ENCODE measurements around the gene EFCAB12.
A peak's percentile ranks its signal among the peaks of the same experiment; 100 is the strongest.

The EFCAB12 gene

DNA sequence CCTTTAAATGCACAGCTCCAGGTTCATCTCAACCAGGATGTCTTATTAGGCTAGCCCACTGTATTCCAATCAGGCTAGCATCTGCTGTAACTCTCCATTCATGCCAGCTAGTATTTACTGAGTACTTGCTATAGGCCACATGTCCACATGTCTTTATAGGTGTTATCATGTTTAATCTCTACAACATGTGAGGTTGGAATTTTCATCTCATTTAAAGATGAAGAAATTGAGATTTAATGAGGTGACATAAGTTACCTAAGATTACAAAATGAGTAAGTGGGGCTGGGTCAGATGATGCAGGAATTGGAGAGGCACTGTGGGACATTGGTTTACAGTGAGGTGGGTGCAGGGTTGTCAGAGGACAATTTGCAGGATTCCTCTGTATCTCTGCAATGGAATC lies 14.5 kb upstream of the EFCAB12 start:
- no peak for DNase-seq

DNA sequence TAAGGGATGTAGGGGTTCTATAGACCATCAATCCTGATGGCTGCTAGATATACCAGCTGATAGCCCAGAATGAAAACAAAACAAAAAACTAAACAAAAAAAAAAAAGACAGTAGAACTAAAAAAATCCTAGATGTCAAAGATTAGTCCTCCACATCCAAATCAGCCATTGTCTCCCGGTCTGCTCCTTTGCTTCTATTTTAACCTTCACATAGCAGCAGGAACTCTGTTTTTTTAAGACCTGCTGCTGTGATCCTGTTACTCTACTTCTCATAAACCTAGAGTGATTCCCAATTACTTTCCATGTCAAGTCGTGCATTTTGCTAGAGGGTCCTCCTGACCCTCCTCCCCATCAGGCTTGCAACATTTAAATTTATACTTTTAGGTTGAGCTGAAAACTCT lies 14.1 kb upstream of the EFCAB12 start:
- DNase-seq = no peak

DNA sequence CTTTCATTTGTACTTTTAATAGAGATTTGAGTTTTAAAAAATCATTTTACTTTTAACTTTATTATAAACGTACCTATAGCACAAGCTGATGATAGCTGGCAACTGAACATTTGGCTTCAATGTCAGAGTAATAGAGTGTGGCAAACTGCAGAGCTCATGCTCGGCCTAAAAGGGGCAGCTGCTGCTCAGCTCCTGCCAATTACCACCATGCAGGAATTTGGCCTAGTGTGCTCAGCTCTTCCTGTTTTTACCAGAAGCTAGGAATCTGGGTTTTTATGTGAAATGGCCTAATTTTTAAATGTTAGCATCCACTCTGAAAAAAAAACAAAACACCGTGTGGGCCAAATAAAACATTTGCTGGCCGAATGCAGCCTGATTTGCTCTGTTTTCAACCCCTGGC lies 13.3 kb upstream of the EFCAB12 start:
- no peak for DNase-seq

DNA sequence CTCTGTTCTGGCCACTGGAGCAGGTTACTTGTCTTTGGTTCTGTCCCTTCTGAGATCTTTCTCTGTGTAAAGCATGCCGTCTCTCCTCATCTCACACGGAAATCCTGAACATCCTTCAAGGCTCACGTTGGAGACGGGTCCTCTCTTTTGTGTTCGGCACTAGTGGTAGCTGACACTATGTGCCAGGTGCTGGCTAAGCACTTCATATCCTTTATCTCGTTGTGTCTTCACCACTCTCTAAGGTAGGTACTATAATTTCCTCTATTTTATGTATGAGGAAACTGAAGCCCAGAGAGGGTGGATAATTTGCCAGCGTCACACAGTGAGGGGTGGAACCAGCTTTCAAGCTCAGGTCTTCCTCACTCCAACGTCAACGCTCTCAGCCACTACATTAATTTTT lies 12.8 kb upstream of the EFCAB12 start:
- DNase-seq = no peak

DNA sequence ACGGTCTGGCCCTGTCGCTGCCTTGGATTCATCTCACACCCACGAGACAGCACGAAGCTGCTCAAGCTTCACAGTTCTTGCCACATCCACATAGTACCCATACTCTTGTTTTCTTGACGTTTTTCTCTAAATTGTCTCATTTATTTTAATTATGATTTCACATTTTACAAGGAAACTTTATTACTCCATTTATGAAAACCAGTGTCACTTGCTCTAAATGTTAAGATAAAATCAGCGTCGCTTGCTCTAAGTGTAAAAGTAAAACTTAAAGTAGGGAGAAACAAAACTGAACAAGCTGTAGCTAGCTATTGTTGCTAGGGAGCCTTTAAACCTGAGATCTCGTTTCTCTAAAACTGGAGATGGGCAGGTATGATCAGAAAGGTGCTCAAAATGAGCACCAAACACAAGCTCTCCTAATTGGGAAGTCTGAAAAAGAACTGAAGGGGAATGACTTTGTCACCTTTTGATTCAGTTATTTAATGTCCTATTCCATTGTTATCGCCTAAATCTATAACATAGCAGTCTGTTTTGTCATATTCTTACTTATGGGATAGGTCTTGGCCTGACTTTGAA lies 12.3 kb upstream of the EFCAB12 start:
- DNase-seq = no peak

DNA sequence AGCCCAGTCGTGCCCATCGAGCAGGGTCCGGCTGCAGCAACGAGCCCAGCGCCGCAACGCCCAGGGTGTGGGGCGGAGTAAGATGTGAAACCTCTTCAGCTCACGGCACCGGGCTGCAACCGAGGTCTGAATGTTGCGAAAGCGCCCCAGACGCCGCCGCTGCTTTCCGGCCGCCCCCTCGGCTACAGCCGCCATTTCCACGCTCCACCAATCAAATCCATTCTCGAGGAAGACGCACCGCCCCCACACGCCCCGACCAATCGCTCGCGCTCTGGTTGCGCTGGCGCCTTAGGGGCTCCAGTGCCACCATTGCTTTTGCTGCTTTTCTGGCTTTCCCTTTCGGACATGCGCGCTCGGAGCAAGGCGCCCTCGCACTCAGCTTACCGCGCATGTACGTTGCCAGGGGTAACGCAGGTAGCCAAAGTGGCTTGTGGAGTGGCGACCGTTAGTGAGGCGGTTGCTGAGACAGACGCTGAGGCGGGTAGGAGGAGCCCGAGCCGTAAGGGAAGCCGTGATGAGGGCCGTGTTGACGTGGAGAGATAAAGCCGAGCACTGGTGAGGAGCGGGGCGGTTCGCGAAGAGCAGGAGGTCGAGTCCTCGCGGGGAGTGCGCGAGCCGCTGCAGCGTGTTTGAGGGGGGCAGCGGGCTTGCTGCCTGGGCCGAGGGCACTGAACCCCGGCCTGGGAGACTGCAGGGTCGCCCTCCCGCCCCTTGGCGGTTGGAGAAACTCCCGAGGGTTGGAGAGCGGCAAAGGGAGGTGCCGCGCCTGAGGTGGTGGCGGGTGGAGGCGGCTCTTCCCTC lies 11.6 kb upstream of the EFCAB12 start, which contains the start of the genes IFT122 and MBD4:
IFT122 (plus strand) TSS at position 408 of the 801 bp plus-strand sequence; CDS start at position 515, 107 bp downstream.
MBD4 (minus strand) TSS at position 132 of the 801 bp plus-strand sequence; CDS start at position 17, 115 bp downstream.
- DNase-seq = peak; percentile 95

DNA sequence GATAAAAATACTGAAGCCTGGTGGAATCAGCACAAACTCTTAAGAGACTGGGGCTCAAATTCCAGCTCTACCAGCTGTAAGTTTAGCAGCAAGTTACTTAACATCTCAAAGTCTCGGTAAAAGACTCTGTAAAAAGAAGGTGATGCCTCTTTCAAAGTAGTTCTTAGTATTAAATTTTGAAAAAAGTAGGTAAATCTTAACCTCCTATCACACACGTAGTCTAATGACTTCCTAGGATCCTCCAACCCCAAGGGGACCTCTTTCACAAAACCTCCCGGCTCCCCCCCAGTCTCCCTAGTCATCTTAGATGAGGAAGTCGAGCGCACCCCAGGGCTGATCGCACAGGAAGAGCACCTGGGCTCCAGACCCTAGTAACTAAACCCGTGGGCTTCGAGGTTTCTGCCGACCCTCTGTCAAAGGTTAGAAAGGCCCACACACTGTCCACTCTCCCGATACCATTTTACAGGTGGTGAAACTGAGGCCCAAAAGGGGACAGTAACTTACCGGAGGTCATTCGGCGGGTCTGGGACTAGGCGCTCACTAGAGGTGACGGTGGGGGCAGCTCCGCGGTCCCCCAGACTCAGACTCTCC lies 10.9 kb upstream of the EFCAB12 start:
- DNase-seq = no peak

DNA sequence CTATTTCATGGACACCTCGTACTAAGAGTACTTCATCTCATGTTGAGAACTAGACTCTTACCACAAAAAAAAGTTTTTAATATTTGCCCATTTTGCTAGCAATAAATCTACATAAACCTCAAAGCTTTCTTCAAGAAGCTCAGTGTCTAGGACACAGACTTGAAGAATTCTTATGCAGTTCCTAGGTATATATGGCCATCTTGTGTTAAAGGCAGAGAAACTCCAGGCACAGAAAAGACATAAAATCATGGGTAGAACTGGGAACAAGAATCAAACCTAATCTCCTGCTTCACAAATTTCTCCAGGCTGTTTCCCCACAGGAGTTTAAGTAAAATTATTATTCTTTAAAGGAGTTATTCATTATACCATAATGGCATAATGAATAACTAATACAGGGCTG lies 6.9 kb upstream of the EFCAB12 start:
- no peak for DNase-seq

DNA sequence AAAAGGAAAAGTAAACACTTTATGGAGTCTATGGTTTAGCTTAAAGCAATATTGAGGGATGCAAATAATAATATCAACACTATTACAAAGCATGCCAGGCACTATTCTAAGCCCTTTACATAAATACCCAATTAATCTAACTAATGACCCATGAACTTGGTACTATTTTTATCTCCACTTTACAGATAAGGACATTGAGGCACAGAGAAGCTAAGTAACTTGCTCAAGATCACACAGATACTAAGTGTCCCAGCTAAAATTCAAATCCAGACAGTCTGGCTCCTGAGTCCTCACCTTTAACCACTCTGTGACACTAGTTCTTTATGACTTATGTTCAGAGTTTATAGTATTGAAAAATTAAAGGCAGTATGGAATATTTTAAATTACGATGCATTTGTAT lies 5.7 kb upstream of the EFCAB12 start:
- no peak for DNase-seq

DNA sequence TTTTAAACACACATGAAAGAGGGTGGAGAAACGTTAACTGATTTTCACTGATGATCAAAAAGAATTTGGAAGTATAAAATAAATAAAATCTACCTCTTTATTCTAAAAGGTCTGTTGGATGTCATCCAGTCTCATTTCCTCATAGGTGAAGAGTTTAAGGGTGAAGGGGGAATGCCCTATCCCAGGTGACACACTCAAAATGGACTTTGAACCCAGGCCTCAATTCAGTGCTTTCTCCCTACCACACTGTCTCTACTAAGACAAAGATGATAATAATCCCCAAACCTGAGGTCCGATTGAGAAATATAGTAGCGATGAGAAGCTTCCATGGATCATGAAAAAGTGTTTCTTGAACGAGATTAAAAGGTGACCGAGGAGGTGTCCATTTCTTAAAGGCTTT lies 5.1 kb upstream of the EFCAB12 start:
- DNase-seq = no peak

DNA sequence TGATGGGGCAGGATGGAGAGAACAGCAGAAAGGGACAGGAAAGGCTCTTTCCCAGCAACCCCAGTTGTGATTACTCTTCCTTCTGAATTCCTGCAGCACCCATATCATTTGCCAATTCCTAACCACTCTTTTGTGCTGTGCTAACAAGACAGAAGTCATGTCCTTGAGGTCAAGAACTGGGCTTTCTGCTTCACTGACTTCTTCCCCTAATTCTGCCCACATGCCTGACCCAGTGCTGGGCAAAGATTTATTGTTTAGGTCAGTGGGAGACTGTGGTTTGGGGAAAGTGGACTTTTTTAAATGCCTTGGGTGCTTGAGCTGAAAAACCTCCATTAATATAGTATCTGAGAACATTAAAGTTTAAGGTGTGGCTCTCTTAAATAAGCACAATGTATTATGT lies 4.2 kb upstream of the EFCAB12 start:
- no peak for DNase-seq

DNA sequence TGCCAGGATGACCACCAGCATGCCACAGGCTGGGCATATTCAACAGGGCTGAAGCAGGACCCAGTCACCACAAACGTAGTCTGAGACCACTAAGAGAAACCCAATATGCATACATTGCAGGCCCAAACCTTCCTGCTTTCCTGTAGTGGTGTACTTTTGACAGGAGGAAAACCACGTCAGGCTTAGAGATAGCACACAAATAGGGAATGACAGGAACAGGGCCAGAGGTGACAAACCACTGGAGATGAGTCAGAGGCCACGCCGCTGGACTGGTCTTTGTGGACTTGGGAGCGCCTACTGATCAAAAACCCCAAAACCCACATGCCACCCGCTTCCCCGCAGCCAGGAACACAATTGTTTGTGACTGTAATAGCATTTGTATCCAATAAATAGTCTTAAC lies 3.6 kb upstream of the EFCAB12 start:
- no peak for DNase-seq

DNA sequence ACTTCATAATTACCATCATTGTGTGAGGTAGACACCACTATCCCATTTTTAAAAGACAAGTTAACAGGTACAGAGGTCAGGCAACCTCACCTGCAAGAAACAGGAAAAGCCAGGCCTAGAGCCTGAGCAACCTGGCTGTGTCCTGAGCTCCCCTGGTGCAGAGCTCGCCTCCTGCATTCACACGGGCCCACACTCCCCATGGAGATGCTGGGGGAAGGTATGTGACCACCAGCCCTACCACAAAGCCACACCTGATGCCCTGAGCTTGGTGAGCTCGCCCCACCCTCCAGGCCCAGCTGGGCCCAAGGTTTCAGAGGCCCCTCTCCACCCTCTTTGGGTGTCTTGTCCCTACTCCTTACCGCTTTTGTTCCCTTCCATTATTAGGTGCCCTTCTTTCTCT lies 1.2 kb upstream of the EFCAB12 start:
- no peak for DNase-seq

DNA sequence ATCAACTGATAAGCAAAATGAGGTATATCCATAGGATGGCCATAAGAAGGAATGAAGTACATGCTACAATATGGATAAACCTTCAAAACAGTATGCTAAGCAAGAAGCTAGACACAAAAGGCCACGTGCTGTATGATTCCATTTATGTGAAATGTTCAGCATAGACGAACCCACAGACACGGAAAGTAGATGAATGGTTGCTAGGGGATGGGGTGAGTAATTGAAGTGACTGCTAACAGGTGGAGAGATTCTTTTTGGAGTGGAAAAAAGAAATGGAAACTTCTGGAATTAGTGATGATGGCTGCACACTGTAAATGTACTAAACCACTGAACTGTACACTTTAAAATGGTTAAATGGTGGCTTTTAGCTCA lies 630 bp upstream of the EFCAB12 start:
- DNase-seq = no peak

DNA sequence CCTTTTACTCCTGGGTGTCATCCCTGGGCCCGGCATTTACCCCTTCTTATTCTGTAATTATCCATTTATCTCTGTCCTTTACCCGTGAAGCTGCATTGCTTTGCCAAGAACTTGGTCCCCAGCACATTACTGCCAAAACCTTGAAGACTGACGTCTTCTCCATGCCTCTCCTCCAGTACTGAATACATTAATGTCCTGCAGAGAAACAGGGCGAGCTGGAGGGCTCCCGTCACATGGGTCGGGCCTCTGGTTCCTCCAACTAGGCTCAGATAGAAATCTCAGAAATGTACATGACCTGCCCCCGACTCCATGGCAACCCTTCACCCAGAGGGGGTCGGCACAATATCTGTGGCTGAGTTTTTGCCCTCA lies 445 bp downstream of the EFCAB12 start:
- DNase-seq = no peak

DNA sequence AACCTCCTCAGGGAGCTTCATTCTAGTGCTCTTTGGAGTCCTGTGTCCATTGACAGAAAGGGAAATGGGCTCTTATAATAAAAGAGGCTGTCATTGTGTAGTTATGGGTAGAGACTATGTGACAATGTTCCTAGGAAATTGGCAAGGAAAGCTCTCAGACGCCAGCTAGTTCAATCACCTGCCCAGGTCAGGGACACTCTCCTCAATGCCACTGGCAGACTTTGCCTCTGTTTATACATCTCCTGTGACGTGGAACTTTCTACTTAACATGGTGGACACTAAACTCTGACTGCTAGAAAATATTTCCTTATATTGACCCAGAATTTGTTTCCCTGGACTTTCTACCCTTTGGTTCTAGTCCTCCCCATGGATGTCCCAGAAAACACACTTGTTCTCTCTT lies 2.8 kb downstream of the EFCAB12 start:
- no peak for DNase-seq

DNA sequence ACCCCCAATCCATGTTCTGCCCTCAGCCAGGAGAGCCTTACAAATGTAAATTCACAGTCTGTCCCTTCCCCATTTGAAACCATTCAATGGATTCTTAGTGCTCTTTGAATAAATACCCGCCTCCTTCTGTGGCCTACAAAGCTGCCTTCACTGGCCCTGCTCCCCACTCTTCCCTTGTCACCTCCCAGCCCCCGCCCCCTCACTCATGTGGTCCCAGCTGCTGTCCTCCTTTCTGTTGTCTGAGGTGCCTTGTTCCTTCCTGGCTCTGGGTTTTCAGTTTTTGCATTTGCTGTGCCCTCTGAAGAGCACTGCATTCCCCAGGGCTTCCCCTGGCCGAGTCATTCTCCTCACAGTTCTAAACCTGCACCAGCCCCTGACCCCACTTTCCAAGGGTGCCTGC lies 3.2 kb downstream of the EFCAB12 start:
- DNase-seq = no peak

DNA sequence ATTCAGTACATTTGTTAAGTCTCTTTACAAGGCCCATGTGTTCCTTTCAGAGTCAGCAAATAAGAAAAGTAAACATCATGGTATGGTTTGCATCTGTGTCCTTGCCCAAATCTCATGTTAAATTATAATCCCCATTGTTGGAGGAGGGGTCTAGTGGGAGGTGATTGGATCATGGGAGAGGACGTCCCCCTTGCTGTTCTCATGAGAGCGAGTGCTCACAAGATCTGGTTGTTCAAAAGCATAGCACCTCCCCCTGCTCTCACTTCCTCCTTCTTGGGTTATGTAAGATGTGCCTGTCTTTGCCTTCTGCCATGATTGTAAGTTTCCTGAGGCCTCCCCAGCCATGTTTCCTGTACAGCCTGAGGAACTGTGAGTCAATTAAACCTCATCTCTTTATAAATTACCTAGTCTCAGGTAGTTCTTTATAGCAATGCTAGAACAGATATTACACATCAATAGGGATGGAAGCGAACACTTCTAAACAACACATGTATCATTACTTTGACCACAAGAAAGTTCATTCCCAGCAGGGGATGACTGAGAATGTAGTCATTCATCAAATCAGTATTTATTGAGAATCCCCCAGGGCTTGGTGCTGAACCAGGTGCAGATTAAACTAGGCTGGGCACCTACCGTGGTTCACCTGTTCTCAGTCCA lies 4.1 kb downstream of the EFCAB12 start:
- DNase-seq = no peak

DNA sequence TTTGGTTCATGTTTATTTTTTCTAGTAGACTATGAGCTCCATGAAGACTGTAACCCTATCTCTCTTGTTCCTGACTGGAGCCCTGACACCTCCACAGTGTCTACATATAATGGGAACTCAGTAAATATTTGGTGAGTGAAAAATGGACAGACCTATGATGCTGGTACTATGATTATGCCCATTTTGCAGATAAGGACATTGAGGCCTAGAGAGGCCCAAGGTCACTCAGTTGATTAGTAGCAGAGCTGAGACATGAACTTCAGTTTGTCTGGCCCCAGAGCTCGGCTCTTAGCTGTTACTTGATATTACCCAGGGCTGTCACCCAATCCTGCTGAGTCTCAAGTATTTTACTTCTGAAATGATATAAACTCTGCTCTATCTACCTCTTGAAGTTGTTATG lies 5.5 kb downstream of the EFCAB12 start:
- DNase-seq = no peak

DNA sequence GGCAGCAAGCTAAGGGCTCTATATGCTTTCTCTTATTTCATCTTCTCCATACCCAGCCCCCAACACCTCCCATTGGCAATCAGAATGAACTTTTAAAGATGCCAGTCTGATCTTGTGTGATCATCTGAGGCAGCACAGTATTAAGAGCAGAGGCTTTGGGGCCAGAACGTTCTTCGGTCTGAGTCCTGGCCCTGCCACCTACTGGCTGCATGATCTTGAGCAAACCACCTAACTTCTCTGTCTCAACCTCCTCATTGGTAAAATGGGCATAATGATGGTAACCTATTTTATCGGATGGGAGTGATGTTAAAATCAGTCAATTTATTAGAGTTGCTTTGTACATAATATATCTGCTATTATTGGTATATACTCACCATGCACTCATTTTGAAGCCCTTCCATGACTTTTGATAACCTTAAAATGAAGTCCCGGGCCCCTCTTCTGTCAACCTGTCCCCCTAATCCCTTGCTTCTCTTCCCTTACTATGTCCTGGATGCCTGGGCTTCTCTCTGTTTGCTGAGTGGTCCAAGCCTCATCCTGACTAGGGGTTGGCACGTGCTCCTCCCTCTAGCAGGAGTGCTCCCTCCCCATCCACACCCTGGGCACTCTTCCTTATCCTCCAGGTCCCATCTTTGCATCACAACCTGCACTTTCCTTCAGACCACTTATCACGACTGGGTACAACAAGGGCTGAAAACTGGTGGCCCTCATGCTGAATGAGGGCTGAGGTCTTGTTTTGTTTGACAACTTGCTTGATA lies 6.3 kb downstream of the EFCAB12 start:
- no peak for DNase-seq

DNA sequence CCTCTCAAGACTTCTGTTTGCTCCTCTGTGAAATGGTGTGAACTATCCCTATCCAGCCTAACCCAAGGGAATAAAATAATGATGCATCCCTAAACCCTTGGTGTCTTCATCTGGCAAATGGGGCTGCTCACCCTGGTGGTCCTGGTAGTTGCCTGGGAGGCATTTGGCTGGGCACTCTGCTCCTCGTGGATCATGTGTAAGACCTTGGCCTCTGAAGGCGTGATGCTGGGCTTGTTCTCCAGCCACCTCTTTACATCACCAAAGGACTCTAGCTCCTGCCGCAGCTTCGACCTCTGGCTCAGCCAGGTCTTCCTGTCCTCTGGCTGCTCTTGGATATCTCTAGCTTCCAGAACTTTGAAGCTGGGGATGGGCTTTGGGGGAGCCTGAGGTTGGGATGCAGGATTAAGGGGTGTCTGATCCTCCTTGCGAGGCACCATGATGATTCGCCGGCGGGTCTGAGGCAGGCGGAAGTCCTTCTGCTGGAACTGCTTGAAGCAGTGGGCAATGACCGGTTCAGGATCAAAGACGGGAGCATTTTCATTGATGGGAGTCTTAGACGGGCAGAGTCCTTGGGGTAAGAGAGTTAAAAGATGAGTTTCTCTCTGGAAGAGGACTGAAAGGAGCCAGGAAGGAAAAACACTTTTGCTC lies 7.1 kb downstream of the EFCAB12 start:
- no peak for DNase-seq

DNA sequence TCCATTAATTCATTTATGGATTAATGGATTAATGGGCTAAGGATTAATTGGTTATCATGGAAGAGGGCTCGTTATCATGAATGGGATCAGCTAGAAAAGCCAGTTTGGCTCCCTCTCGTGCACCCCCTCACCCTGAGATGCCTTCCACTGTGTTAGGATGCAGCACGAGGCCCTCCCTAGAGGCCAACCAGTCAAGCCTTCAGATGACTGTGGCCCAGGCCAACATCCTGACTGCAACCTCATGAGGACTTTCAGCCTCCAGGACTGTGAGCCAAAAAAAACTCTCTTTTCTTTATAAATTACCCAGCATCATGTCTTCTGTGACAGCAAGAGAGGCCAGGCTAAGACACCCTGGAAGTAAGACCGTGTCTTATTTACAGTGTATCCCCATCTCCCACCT lies 9.0 kb downstream of the EFCAB12 start:
- DNase-seq = no peak

Measured in activated gamma-delta T cell (primary cell).